Nephron (organoid): ENCODE measurements around the gene MARCHF5.
"Not testable (repeated sequence)": the region's sequence is repeated elsewhere in the genome, so short reads cannot be mapped to it uniquely, and the experiment has no call there.

Experiments
- H3K27ac Mint-ChIP-seq, 3 experiments: 2 replicates each; pipeline ENCODE4 v1.8.0; 2020; ENCODE audit warnings: mixed read lengths in 3 of 3, mild to moderate bottlenecking in 2 of 3, moderate library complexity in 1 of 3
- H3K27me3 Mint-ChIP-seq: 2 replicates; pipeline ENCODE4 v1.8.0; 2021; ENCODE audit warnings: low read depth, mild to moderate bottlenecking, moderate library complexity, mixed read lengths
- H3K36me3 Mint-ChIP-seq: 2 replicates; pipeline ENCODE4 v1.8.0; 2020; ENCODE audit warnings: low read depth, mixed read lengths
- H3K4me1 Mint-ChIP-seq: 2 replicates; pipeline ENCODE4 v1.8.0; 2020; ENCODE audit warnings: mixed read lengths
- H3K4me3 Mint-ChIP-seq, 3 experiments: 2 replicates each; pipeline ENCODE4 v1.8.0; 2020; ENCODE audit warnings: mild to moderate bottlenecking in 3 of 3, mixed read lengths in 3 of 3, moderate library complexity in 2 of 3
- H3K9me3 Mint-ChIP-seq: 2 replicates; pipeline ENCODE4 v1.8.0; 2020; ENCODE audit warnings: mixed read lengths
- CTCF ChIP-seq, 3 experiments: fragments of 200-600 bp; sonication (generic); IDR thresholded peaks; one replicate each; pipeline ENCODE4 v1.5.0; 2021; ENCODE audit warnings: antibody characterized with exemption in 3 of 3; ENCODE audit not compliant: unreplicated experiment in 3 of 3

Gene MARCHF5

GRCh38 chr10:92309272-92309671 lies 18.3 kb downstream of the MARCHF5 start:
- Mint-ChIP-seq H3K4me3 (no peak overlapping the region), H3K9me3 (no peaks in the 10 kb centered on the region), H3K27me3 (no peaks in the 10 kb centered on the region), H3K27ac (no peak overlapping the region), H3K4me1 (peaks cover 5% of the 10 kb centered on the region), H3K36me3 (peaks cover 36% of the 10 kb centered on the region)
- TF ChIP-seq CTCF (IDR thresholded peaks at IDR 0.05; ENCODE audit: unreplicated experiment in 3 of 3), result no peak

DNA sequence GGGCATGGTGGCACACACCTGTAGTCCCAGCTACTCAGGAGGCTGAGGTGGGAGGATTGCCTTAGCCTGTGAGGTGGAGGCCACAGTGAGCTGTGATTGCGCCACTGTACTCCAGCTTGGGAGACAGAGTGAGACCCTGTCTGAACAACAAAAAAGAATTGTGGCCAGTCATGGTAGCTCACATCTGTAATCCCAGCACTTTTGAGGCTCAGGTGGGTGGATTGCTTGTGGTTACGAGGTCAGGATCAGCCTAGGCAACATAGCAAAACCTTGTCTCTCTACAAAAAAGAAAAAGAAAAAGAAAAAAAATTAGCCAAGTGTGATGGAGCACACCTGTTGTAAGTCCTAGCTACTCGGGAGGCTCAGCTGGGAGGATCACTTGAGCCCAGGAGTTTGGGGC lies 22.8 kb downstream of the MARCHF5 start:
- H3K4me3 Mint-ChIP-seq, result no peak overlapping the region
- no peaks in the 10 kb centered on the region for H3K27me3 Mint-ChIP-seq
- no peaks in the 10 kb centered on the region for H3K4me1 Mint-ChIP-seq
- H3K9me3 Mint-ChIP-seq, result no peaks in the 10 kb centered on the region
- peaks cover 52% of the 10 kb centered on the region for H3K36me3 Mint-ChIP-seq
- no peak overlapping the region for H3K27ac Mint-ChIP-seq
- TF ChIP-seq CTCF (IDR thresholded peaks at IDR 0.05; ENCODE audit: unreplicated experiment in 3 of 3), result no peak

DNA sequence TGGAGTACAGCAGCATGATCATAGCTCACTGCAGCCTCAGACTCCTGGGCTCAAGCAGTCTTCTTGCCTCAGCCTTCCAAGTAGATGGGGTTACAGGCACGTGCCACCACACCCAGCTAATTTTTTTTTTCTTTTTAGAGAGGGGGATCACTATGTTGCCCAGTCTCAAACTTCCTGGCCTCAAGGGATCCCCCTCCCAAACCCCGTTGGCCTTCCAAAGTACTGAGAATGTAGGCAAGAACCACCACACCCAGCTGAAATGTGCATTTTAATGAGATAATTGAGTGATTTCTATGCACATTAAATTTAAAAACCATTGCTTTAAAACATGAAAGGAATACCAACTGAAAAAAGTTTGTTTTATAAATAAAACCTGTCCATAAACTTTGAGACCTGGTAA lies 25.6 kb downstream of the MARCHF5 start:
- peaks cover 3% of the 10 kb centered on the region for H3K9me3 Mint-ChIP-seq
- no peak overlapping the region for H3K27ac Mint-ChIP-seq
- no peaks in the 10 kb centered on the region for H3K4me1 Mint-ChIP-seq
- H3K36me3 Mint-ChIP-seq, result peaks cover 55% of the 10 kb centered on the region
- H3K4me3 Mint-ChIP-seq, result no peak overlapping the region
- no peaks in the 10 kb centered on the region for H3K27me3 Mint-ChIP-seq
- TF ChIP-seq CTCF (IDR thresholded peaks at IDR 0.05; ENCODE audit: unreplicated experiment in 3 of 3), result no peak

DNA sequence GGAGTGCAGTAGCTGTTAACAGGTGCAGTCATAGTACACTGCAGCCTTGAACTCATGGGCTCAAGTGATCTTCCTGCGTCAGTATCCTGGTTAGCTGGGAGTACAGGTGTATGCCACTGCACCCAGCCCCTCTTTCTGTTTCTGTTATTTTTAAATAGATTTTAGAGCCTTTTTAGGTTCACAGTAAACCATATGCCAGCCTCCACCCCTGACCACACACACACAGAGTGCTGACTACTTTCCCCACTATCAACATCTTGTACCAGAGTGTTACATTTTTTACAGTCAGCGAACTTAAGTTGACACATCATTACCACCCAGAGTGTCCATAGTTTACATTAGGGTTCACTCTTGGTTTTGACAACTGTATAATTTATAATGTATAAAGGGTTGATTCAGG lies 32.1 kb downstream of the MARCHF5 start:
- Mint-ChIP-seq H3K36me3 (peaks cover 60% of the 10 kb centered on the region), H3K27me3 (no peaks in the 10 kb centered on the region), H3K4me1 (no peaks in the 10 kb centered on the region), H3K27ac (no peak overlapping the region), H3K9me3 (peaks cover 15% of the 10 kb centered on the region), H3K4me3 (no peak overlapping the region)
- TF ChIP-seq CTCF (IDR thresholded peaks at IDR 0.05; ENCODE audit: unreplicated experiment in 3 of 3), result no peak

- Mint-ChIP-seq H3K4me1 (no peaks in the 10 kb centered on the region), H3K27ac (no peak overlapping the region), H3K9me3 (peaks cover 7% of the 10 kb centered on the region), H3K27me3 (no peaks in the 10 kb centered on the region), H3K4me3 (no peak overlapping the region), H3K36me3 (peaks cover 23% of the 10 kb centered on the region)
- no peak for TF ChIP-seq CTCF (IDR thresholded peaks at IDR 0.05; ENCODE audit: unreplicated experiment in 3 of 3)
Observed at GRCh38 chr10:92327445-92328433, 36.8 kb downstream of the MARCHF5 start.

DNA sequence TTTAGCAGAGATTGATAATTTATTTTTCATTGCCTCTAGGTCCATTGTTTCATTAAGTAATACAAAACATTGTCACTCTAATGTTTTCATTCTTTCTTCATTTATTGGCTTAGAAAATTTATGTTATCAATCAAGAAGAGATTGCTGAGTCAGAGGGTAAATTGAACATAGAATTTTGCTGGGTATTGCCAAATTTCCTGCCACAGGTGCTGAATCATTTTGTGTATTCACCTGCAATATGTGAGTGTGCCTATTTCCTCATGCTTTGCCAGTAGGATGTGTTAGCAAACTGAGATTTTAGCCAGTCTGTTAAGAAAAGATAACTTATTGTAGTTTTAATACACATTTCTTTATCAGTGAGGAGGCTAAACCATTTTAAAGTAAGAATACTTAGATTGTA lies 38.0 kb downstream of the MARCHF5 start:
- Mint-ChIP-seq H3K27ac (no peak overlapping the region), H3K4me1 (no peaks in the 10 kb centered on the region), H3K9me3 (no peaks in the 10 kb centered on the region), H3K27me3 (no peaks in the 10 kb centered on the region), H3K4me3 (no peak overlapping the region), H3K36me3 (peaks cover 17% of the 10 kb centered on the region)
- TF ChIP-seq CTCF (IDR thresholded peaks at IDR 0.05; ENCODE audit: unreplicated experiment in 3 of 3), result no peak

DNA sequence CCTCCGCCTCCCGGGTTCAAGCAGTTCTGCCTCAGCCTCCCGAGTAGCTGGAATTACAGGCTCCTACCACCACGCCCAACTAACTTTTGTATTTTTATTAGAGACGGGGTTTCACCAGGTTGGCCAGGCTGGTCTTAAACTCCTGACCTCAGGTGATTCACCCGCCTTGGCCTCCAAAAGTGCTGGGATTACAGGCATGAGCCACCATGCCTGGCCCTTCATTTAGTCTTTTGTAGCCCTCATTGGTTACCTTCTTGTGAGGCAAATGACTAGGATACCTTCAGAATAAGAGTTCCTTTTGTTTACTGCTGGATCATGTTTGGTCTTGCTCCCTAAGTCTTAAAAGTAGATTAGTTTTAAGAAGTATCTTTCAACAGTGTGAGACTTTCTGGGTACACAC lies 39.0 kb downstream of the MARCHF5 start:
- peaks cover 12% of the 10 kb centered on the region for H3K36me3 Mint-ChIP-seq
- not testable (repeated sequence) for H3K27ac Mint-ChIP-seq, H3K27me3 Mint-ChIP-seq, H3K4me3 Mint-ChIP-seq, H3K9me3 Mint-ChIP-seq, H3K4me1 Mint-ChIP-seq
